ENCODE results near the gene GATAD2B. TPM values are rescaled to one million over a fixed set of nuclear protein-coding genes. Genes with fewer than 3 reads are reported as not detected.

The GATAD2B gene
- total RNA-seq, result 10 to 100 TPM; 86.3 to 96.7 TPM

DNA sequence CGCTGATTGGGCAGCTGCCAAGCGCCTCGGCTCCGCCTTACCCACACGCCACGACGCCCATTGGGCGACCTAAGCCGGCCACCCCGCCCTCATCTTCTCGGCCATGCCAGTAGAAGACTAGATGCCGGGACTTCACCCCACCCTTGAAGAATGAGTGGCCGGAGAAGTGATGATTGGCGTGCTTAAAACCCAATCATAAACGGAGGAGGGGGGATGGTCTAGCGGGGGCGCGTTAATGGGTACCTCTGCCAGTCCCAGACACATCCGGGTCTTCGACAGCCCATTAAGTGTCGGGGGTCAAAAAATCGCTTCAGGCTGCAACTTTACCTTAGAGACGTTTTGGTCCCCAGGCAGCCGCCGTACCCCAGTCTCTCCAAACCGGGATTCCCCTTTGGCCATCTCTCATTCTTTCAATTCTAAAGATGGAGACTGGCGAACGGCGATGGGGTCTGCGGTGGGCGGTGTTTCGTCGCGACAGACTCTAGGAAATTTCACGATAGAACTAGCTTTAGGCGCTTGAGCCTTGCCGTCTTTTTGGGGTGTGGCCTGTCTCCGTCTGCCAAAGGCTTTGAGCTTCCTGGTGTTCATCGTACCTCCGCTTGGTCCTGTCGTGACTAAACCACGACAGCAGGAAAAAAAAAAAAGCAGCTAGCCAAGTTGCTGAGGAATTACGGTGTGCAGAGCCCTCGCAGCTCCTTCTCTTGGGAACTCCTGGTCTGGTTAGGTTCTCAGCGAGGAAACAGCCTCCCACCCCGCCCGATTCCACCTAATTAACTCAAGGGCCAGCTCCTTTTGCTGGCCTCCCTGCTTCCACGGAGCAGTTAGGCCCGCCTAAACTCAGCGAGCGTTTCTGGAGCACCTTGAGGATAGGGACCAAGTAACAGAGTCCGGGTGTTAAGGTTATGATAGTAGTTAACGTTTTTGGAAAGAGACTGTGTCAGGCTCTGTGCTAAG, at the start of gene GATAD2B:
GATAD2B (minus strand) TSS at position 1 of the 954 bp plus-strand sequence. CDS start 94,625 bp downstream, outside the sequence.
- DNase-seq, result peak; percentile 96
- H3K4me1 Mint-ChIP-seq, result peaks cover 36% of the 10 kb centered on the region
- no peaks in the 10 kb centered on the region for H3K27me3 Mint-ChIP-seq
- POLR2A ChIA-PET, result interaction anchor here (0.5 to 7.7 kb wide), 23 partner anchors 7 to 297 kb away, joined by 3 to 101 read pairs (median 5); partner anchors contain the start of genes CREB3L4, CRTC2, DENND4B and JTB
- peak within 1 kb of the TSS; percentile 95 for H3K4me3 Mint-ChIP-seq
- peak; percentile 94 for ATAC-seq (ENCODE audit: low read depth)
- no peaks in the 10 kb centered on the region for H3K9me3 Mint-ChIP-seq
- H3K27ac Mint-ChIP-seq, result peak within 1 kb of the TSS; percentile 98
- H3K36me3 Mint-ChIP-seq, result peaks cover 9% of the 10 kb centered on the region

DNA sequence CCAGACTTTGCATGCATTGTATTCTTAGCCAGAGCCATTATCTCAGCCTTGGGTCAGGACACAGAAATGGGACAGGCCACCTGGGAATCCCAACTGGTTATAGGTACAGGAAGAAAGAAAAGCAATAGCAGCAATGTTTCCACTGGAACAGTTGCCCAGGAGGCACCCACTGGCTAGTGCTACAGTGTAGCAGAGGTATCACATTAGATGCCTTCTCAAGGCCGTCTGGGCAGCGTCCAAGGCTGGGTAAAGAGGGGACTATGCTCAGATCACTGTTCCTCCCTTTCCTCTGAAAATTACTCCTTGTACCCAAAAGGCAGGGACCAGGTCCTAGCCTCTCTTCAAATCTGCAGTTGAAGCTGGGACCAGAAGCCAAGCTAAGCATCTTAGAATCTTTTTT, 47.6 kb upstream of the GATAD2B start:
- DNase-seq (no peak), ATAC-seq (ENCODE audit: low read depth) (no peak)
- Mint-ChIP-seq H3K27me3 (no peaks in the 10 kb centered on the region), H3K36me3 (peaks cover 13% of the 10 kb centered on the region), H3K27ac (no peak overlapping the region), H3K4me3 (no peak overlapping the region), H3K9me3 (no peaks in the 10 kb centered on the region), H3K4me1 (peaks cover 56% of the 10 kb centered on the region)
- POLR2A ChIA-PET, result interaction anchor here (0.6 kb wide), 2 partner anchors 184 to 195 kb away, joined by 3 to 4 read pairs; partner anchors contain the start of gene SLC27A3

DNA sequence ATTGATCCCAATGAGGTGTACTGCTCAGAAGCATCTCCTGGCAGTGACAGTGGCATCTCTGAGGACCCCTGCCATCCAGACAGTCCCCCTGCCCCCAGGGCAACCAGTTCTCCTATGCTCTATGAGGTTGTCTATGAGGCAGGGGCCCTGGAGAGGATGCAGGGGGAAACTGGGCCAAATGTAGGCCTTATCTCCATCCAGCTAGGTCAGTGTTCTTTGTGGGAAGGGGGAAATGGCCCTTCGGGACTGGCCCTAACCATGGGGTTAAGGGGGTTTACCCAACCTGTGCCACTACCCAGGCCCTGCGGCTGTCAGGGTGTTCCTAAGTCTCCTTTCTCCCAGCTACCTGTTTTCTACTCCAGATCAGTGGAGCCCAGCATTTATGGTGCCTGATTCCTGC, 46.2 kb upstream of the GATAD2B start:
- no peak for ATAC-seq (ENCODE audit: low read depth)
- no peaks in the 10 kb centered on the region for H3K9me3 Mint-ChIP-seq
- peaks cover 9% of the 10 kb centered on the region for H3K36me3 Mint-ChIP-seq
- H3K4me3 Mint-ChIP-seq, result peak overlapping the region; percentile 28
- peaks cover 51% of the 10 kb centered on the region for H3K4me1 Mint-ChIP-seq
- H3K27ac Mint-ChIP-seq, result no peak overlapping the region
- no peaks in the 10 kb centered on the region for H3K27me3 Mint-ChIP-seq
- POLR2A ChIA-PET, result interaction anchor here (1.3 to 4.1 kb wide), 5 partner anchors 8 to 46 kb away, joined by 3 to 100 read pairs (median 29); partner anchors contain the start of genes DENND4B, GATAD2B, JTB and RAB13
- no peak for DNase-seq

DNA sequence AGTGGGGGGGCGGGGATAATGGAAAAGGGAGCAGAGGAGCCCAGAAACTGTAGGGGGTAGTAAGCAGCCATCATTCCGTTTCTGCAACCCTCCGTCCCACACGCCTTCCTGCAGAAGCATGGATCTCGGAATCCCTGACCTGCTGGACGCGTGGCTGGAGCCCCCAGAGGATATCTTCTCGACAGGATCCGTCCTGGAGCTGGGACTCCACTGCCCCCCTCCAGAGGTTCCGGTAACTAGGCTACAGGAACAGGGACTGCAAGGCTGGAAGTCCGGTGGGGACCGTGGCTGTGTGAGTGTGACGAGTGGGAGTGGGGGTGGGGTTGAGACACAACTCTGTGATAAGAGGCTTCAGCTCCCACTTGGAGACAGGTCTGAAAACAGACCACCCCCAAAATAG, 45.6 kb upstream of the GATAD2B start:
- Mint-ChIP-seq H3K4me1 (peaks cover 52% of the 10 kb centered on the region), H3K4me3 (peak overlapping the region; percentile 96), H3K27me3 (no peaks in the 10 kb centered on the region), H3K36me3 (peaks cover 5% of the 10 kb centered on the region), H3K9me3 (no peaks in the 10 kb centered on the region), H3K27ac (peak overlapping the region; percentile 95)
- POLR2A ChIA-PET, result interaction anchor here (1.2 to 4.1 kb wide), 8 partner anchors 9 to 193 kb away, joined by 3 to 100 read pairs (median 27); partner anchors contain the start of genes DENND4B, GATAD2B, JTB and RAB13
- ATAC-seq (ENCODE audit: low read depth), result no peak
- no peak for DNase-seq

DNA sequence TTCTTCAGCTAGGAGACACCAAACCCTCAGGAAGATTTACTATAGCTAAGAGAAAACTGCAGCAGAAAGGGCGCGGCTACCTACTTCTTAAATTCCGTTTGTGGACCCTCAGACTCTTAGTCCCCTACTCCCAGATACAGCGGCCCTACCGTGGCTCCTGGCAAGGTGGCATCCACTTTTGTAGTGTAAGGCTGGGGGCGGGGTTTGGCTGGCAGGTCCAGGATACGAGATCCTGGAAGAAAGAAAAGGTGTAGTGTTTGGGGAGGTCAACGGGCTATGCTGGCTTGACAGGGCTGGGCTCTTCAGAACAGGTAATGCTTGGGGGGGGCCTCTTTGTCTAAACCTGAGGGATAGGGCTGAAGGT, 45.2 kb upstream of the GATAD2B start:
- H3K4me1 Mint-ChIP-seq, result peaks cover 50% of the 10 kb centered on the region
- POLR2A ChIA-PET, result interaction anchor here (0.7 to 4.1 kb wide), 16 partner anchors 9 to 452 kb away, joined by 3 to 100 read pairs (median 6); partner anchors contain the start of genes CHTOP, CRTC2, DENND4B and GATAD2B
- DNase-seq, result no peak
- no peak for ATAC-seq (ENCODE audit: low read depth)
- H3K36me3 Mint-ChIP-seq, result peaks cover 3% of the 10 kb centered on the region
- peak overlapping the region; percentile 95 for H3K27ac Mint-ChIP-seq
- H3K4me3 Mint-ChIP-seq, result peak overlapping the region; percentile 96
- H3K27me3 Mint-ChIP-seq, result no peaks in the 10 kb centered on the region
- no peaks in the 10 kb centered on the region for H3K9me3 Mint-ChIP-seq

DNA sequence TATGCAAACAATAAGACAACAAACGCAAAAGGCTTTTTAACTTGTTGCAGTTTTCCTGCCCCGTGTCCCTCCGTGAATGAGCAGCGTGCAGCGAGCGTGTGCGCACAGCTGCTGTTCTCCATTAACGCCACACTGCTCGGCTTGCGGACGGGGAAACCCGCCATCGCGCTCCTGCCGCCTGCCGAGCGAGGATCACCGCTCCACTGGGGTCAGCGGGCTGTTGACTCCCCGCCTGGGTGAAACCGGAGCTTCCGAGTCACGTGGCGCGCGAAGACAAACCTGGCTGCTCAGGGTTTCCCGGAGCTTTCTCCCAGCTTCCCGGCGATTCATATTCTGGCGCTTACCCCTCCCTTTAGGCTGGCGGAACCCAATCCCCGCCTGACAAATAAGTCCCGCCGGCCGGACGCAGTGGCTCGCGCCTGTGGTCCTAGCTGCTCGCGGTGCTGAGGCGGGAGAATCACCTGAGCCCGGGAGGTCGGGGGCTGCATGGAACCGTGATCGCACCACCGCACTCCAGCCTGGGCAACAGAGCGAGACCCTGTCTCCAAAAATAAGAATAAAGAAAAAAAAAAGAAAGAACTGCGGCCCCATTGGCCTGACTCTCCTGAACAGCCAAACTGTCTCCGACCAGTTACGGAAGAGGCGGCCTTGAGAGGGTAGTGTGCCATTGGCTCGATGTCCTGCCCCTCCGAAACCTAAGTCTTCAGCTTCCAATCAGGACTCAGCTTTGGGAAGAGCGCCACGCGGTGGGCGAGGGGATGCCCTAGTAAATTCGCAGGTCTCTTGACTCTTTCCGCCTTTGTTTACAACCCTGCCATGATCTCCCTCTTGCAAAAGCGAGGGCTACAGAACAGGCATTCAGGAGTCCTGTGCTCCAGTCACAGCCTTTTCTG, 44.6 kb upstream of the GATAD2B start, which contains the start of gene CREB3L4:
CREB3L4 (plus strand) TSS at position 796 of the 893 bp plus-strand sequence. CDS start 624 bp downstream, outside the sequence.
- Mint-ChIP-seq H3K4me3 (peak within 1 kb of the TSS; percentile 96), H3K27me3 (no peaks in the 10 kb centered on the region)

GRCh38 chr1:153963850-153964331, 41.1 kb upstream of the GATAD2B start:
- Mint-ChIP-seq H3K4me1 (peaks cover 51% of the 10 kb centered on the region), H3K36me3 (peaks cover 7% of the 10 kb centered on the region), H3K4me3 (peak overlapping the region; percentile 91), H3K27ac (peak overlapping the region; percentile 91), H3K27me3 (no peaks in the 10 kb centered on the region), H3K9me3 (no peaks in the 10 kb centered on the region)
- ATAC-seq (ENCODE audit: low read depth) (no peak), DNase-seq (no peak)
- POLR2A ChIA-PET, result interaction anchor here (0.6 to 3.2 kb wide), 8 partner anchors 10 to 236 kb away, joined by 3 to 31 read pairs (median 4); partner anchors contain the start of genes INTS3, JTB and RPS27

More for the DNA sequence above, 44.6 kb upstream of the GATAD2B start, which contains the start of gene CREB3L4:
- POLR2A ChIA-PET, result interaction anchor here (0.7 to 4.1 kb wide), 18 partner anchors 9 to 451 kb away, joined by 3 to 100 read pairs (median 4); partner anchors contain the start of genes CHTOP, CRTC2, DENND4B and GATAD2B
- Mint-ChIP-seq H3K4me1 (peaks cover 51% of the 10 kb centered on the region), H3K36me3 (peaks cover 3% of the 10 kb centered on the region), H3K27ac (peak within 1 kb of the TSS; percentile 95), H3K9me3 (no peaks in the 10 kb centered on the region)
- DNase-seq (peak; percentile 80), ATAC-seq (ENCODE audit: low read depth) (peak; percentile 87)

- H3K36me3 Mint-ChIP-seq, result peaks cover 7% of the 10 kb centered on the region
- peak within 1 kb of the TSS; percentile 91 for H3K4me3 Mint-ChIP-seq
- H3K27me3 Mint-ChIP-seq, result no peaks in the 10 kb centered on the region
- peaks cover 49% of the 10 kb centered on the region for H3K4me1 Mint-ChIP-seq
- POLR2A ChIA-PET, result interaction anchor here (0.6 to 3.2 kb wide), 14 partner anchors 9 to 235 kb away, joined by 3 to 31 read pairs (median 4); partner anchors contain the start of genes DENND4B, GATAD2B, INTS3 and JTB
- peak; percentile 61 for ATAC-seq (ENCODE audit: low read depth)
- peak; percentile 94 for DNase-seq
- H3K9me3 Mint-ChIP-seq, result no peaks in the 10 kb centered on the region
- H3K27ac Mint-ChIP-seq, result peak within 1 kb of the TSS; percentile 91
Measured at GRCh38 chr1:153963030-153963849, 40.5 kb upstream of the GATAD2B start, which contains the start of gene SLC39A1. Gene SLC39A1, minus strand, starts transcription at chr1:153963537. Its CDS starts 822 bp downstream, at chr1:153962715.

- peak overlapping the region; percentile 91 for H3K27ac Mint-ChIP-seq
- ATAC-seq (ENCODE audit: low read depth), result no peak
- peaks cover 46% of the 10 kb centered on the region for H3K4me1 Mint-ChIP-seq
- POLR2A ChIA-PET, result interaction anchor here (0.6 to 3.2 kb wide), 15 partner anchors 8 to 235 kb away, joined by 3 to 31 read pairs (median 3); partner anchors contain the start of genes DENND4B, GATAD2B, INTS3 and JTB
- DNase-seq, result no peak
- H3K36me3 Mint-ChIP-seq, result peaks cover 7% of the 10 kb centered on the region
- H3K9me3 Mint-ChIP-seq, result no peaks in the 10 kb centered on the region
- peak overlapping the region; percentile 91 for H3K4me3 Mint-ChIP-seq
- no peaks in the 10 kb centered on the region for H3K27me3 Mint-ChIP-seq
Measured at GRCh38 chr1:153962088-153963029, 39.6 kb upstream of the GATAD2B start.

DNA sequence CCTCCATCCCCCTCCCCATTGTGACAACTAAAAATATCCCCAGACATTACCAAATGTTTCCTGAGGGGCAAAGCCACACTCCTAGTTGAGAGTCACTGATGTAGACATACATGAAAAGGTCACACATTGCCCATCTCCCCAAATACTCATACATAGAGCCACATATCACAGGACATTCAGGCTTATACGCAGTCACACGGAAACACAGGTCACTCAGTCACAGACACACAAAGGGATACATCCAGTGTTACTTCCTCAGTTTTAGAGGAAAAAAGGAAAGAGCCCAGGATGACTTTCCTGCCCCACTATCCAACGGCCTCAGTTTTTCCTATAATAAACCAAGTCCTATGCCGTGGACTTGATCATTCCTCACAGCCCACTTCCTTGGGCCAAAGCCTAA, 38.6 kb upstream of the GATAD2B start:
- Mint-ChIP-seq H3K27ac (no peak overlapping the region), H3K27me3 (no peaks in the 10 kb centered on the region), H3K9me3 (no peaks in the 10 kb centered on the region), H3K36me3 (peaks cover 10% of the 10 kb centered on the region), H3K4me1 (peaks cover 49% of the 10 kb centered on the region), H3K4me3 (no peak overlapping the region)
- POLR2A ChIA-PET, result interaction anchor here (0.8 to 3.2 kb wide), 2 partner anchors 16 kb away, joined by 3 to 31 read pairs; partner anchors contain the start of gene JTB
- DNase-seq (no peak), ATAC-seq (ENCODE audit: low read depth) (no peak)
